Parathyroid adenoma (tissue), 2 donors: ENCODE results near the gene STOML3.
A peak's percentile ranks its signal among the peaks of the same experiment; 100 is the strongest.

Experiments used
- H2AFZ ChIP-seq: fragments of 300-600 bp; sonication (generic); one replicate; pipeline ENCODE4 v1.7.0; 2017; ENCODE audit warnings: antibody characterized with exemption, mild to moderate bottlenecking
- H3K27ac ChIP-seq: fragments of 300-600 bp; sonication (generic); one replicate; pipeline ENCODE4 v1.7.0; 2017
- H3K27me3 ChIP-seq: fragments of 300-600 bp; sonication (generic); one replicate; pipeline ENCODE4 v1.7.0; 2017; ENCODE audit warnings: low read length; ENCODE audit not compliant: control insufficient read depth, insufficient read depth
- H3K36me3 ChIP-seq: fragments of 300-600 bp; sonication (generic); one replicate; pipeline ENCODE4 v1.7.0; 2017; ENCODE audit warnings: low read length; ENCODE audit not compliant: control insufficient read depth, insufficient read depth
- H3K4me1 ChIP-seq: fragments of 300-600 bp; sonication (generic); one replicate; pipeline ENCODE4 v1.7.0; 2017; ENCODE audit warnings: control low read depth
- H3K4me2 ChIP-seq: fragments of 300-600 bp; sonication (generic); one replicate; pipeline ENCODE4 v1.7.0; 2017; ENCODE audit warnings: low read length
- H3K4me3 ChIP-seq: fragments of 300-600 bp; sonication (generic); one replicate; pipeline ENCODE4 v1.7.0; 2017; ENCODE audit warnings: low read depth, low read length
- H3K79me2 ChIP-seq: fragments of 300-600 bp; sonication (generic); one replicate; pipeline ENCODE4 v1.7.0; 2017; ENCODE audit warnings: control low read depth
- H3K9ac ChIP-seq: fragments of 300-600 bp; sonication (generic); one replicate; pipeline ENCODE4 v1.7.0; 2017; ENCODE audit warnings: mild to moderate bottlenecking
- H3K9me3 ChIP-seq: fragments of 300-600 bp; sonication (generic); one replicate; pipeline ENCODE4 v1.7.0; 2017; ENCODE audit warnings: low read length; ENCODE audit not compliant: control insufficient read depth
- TF ChIP-seq, protein P1 (sequence below): fragments of 300-600 bp; sonication (generic); IDR thresholded peaks from one replicate; pipeline ENCODE4 v1.7.0; 2017; ENCODE audit warnings: antibody characterized with exemption, mild to moderate bottlenecking
- donor health status: primary hyperparathyroidism.

Gene STOML3

GRCh38 chr13:39037410-39037879, 46.8 kb upstream of the STOML3 start:
- Histone ChIP-seq H3K79me2 (peaks cover 7% of the 10 kb centered on the region), H3K4me1 (no peaks in the 10 kb centered on the region), H2AFZ (peak overlapping the region; percentile 91), H3K4me3 (peak overlapping the region; percentile 97), H3K36me3 (no peaks in the 10 kb centered on the region), H3K9ac (no peak overlapping the region), H3K4me2 (peak overlapping the region; percentile 91), H3K9me3 (no peaks in the 10 kb centered on the region), H3K27ac (peak overlapping the region; percentile 89), H3K27me3 (no peaks in the 10 kb centered on the region)
- TF ChIP-seq, protein P1, sequence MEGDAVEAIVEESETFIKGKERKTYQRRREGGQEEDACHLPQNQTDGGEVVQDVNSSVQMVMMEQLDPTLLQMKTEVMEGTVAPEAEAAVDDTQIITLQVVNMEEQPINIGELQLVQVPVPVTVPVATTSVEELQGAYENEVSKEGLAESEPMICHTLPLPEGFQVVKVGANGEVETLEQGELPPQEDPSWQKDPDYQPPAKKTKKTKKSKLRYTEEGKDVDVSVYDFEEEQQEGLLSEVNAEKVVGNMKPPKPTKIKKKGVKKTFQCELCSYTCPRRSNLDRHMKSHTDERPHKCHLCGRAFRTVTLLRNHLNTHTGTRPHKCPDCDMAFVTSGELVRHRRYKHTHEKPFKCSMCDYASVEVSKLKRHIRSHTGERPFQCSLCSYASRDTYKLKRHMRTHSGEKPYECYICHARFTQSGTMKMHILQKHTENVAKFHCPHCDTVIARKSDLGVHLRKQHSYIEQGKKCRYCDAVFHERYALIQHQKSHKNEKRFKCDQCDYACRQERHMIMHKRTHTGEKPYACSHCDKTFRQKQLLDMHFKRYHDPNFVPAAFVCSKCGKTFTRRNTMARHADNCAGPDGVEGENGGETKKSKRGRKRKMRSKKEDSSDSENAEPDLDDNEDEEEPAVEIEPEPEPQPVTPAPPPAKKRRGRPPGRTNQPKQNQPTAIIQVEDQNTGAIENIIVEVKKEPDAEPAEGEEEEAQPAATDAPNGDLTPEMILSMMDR = no peak

DNA sequence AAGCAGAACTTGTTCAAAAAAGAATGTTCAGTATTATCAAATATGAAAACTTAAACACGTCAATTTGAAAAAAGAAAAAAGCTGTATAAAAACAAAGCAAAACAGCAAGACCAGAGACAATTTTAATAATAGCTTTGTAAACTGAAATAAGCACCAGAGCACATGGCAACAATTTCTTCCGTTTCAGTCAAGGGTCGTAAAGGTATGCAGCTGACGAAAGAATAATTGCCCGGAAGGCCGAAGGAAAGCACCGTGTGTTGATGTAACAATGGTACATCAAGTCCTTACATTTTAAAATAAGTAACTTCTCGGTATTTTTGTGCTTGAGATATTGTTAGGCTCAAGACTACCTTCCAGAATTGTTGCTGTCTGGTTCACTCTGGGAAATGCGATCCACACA, 45.6 kb upstream of the STOML3 start:
- H3K9ac ChIP-seq = no peak overlapping the region
- no peaks in the 10 kb centered on the region for H3K9me3 ChIP-seq
- H3K79me2 ChIP-seq = peaks cover 7% of the 10 kb centered on the region
- TF ChIP-seq, protein P1 = no peak
- no peak overlapping the region for H3K27ac ChIP-seq
- H3K36me3 ChIP-seq = no peaks in the 10 kb centered on the region
- no peaks in the 10 kb centered on the region for H3K27me3 ChIP-seq
- H3K4me3 ChIP-seq = peak overlapping the region; percentile 97
- peak overlapping the region; percentile 91 for H3K4me2 ChIP-seq
- H2AFZ ChIP-seq = no peak overlapping the region
- H3K4me1 ChIP-seq = no peaks in the 10 kb centered on the region

DNA sequence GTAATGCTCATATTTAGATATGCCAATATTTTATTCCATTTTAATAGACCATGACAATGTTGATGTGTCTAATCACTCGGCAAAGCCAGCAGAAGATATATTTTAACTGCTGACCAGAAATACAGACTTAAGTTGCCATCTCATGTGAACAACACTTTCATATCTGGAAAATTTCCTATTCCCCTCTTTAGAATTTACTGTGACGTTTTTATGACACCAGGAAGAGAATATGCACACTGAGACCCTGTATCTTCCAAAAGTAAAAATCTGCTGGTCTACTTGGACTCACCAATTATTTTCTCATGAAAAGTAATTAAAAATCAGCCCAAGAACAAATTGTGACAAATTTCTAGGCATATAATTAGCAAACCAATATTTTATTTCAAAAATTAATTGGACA, 45.2 kb upstream of the STOML3 start:
- Histone ChIP-seq H3K4me1 (no peaks in the 10 kb centered on the region), H3K9me3 (no peaks in the 10 kb centered on the region), H3K79me2 (peaks cover 7% of the 10 kb centered on the region), H2AFZ (no peak overlapping the region), H3K9ac (no peak overlapping the region), H3K27me3 (no peaks in the 10 kb centered on the region), H3K4me2 (peak overlapping the region; percentile 91), H3K27ac (no peak overlapping the region), H3K36me3 (no peaks in the 10 kb centered on the region), H3K4me3 (peak overlapping the region; percentile 97)
- TF ChIP-seq, protein P1 = no peak

- Histone ChIP-seq H3K27ac (no peak overlapping the region), H3K4me3 (no peak overlapping the region), H2AFZ (no peak overlapping the region), H3K9ac (no peak overlapping the region), H3K79me2 (peaks cover 7% of the 10 kb centered on the region), H3K36me3 (no peaks in the 10 kb centered on the region), H3K4me1 (no peaks in the 10 kb centered on the region), H3K9me3 (no peaks in the 10 kb centered on the region), H3K4me2 (peak overlapping the region; percentile 91), H3K27me3 (no peaks in the 10 kb centered on the region)
- TF ChIP-seq, protein P1 = no peak
Observed at GRCh38 chr13:39035204-39035603, 44.6 kb upstream of the STOML3 start.

DNA sequence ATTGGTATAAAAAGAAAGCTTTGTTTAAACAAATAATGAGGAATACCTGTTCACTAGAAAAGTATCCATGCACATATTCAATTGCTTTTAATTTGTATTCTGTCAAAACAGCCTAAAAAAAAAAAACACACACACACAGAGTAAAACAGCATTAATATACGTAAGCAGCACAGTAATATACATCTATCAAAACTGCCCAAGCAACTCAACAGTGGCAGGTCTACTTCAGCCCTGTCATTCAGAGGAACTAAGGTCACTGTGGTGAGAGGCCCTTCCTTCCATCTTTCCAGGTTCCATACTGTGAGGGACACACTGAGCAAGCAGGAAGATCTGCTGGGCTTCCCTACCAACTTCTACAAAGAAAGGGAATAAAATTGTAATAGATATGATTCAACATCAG, 43.5 kb upstream of the STOML3 start:
- no peaks in the 10 kb centered on the region for H3K27me3 ChIP-seq
- no peak overlapping the region for H2AFZ ChIP-seq
- peaks cover 7% of the 10 kb centered on the region for H3K79me2 ChIP-seq
- H3K36me3 ChIP-seq = no peaks in the 10 kb centered on the region
- H3K9ac ChIP-seq = no peak overlapping the region
- H3K27ac ChIP-seq = no peak overlapping the region
- TF ChIP-seq, protein P1 = no peak
- no peaks in the 10 kb centered on the region for H3K4me1 ChIP-seq
- H3K4me3 ChIP-seq = no peak overlapping the region
- H3K9me3 ChIP-seq = no peaks in the 10 kb centered on the region
- no peak overlapping the region for H3K4me2 ChIP-seq
